ENCODE measurements around the gene APLN. TPM values are rescaled to one million over a fixed set of nuclear protein-coding genes. Genes with fewer than 3 reads are reported as not detected.

Gene APLN
- total RNA-seq, 4 donors from 2014 or later: 0.16 TPM; not detected in 3

DNA sequence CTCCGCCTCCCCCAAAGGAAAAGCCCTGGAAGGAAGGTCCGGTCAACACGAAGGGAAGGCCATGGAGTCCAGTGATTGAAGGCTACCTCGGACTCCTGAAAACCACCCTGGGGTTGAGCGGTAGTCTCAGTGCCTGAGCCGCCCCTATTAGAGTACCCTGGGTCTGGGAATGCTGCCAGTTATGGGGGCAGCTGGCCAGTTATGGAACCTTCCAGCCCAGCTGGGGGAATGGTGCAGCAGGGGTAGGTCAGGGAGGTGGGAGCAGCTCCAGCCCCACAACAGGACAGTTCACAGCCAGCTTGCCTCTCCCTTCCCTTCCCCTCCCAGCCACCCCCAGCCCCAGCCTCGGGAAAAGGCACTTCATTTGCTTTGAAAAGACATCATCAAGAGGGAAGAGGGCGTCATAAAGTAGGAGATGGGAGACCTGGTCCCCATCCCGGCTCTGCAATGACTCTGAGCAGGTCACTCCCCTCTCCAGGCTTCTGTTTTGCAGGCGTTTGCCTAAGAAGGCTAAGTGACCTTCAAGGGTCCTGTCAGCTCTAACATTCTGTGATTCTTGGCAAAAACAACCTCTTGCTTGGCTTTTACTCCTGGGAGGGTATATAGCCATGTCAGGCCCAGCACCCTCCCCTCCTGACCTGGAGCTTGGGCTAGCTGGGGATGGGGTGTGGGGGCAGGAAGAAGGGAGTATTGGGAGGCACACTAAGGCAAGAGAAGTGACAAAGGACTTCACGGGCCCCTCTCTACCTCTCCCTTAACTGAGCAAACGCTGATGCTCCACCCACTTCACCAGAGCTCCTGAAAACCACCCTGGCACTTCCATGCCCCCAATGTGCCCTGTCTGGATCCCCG lies 8.0 kb downstream of the APLN start:
- intact Hi-C loops (cut with DNase I; ENCODE audit: low total_unique reads): no loop called here
- DNase-seq (ENCODE audit: low spot score in 2 of 2): peak in 1 of 2 donors; percentile 76
- WGBS, 2 donors: 68 to 89% methylated on average over 7 to 13 of the region's 13 CpGs
- TF ChIP-seq, protein P1, sequence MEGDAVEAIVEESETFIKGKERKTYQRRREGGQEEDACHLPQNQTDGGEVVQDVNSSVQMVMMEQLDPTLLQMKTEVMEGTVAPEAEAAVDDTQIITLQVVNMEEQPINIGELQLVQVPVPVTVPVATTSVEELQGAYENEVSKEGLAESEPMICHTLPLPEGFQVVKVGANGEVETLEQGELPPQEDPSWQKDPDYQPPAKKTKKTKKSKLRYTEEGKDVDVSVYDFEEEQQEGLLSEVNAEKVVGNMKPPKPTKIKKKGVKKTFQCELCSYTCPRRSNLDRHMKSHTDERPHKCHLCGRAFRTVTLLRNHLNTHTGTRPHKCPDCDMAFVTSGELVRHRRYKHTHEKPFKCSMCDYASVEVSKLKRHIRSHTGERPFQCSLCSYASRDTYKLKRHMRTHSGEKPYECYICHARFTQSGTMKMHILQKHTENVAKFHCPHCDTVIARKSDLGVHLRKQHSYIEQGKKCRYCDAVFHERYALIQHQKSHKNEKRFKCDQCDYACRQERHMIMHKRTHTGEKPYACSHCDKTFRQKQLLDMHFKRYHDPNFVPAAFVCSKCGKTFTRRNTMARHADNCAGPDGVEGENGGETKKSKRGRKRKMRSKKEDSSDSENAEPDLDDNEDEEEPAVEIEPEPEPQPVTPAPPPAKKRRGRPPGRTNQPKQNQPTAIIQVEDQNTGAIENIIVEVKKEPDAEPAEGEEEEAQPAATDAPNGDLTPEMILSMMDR (IDR thresholded peaks at IDR 0.05): no peak
- TF ChIP-seq POLR2A (IDR thresholded peaks at IDR 0.05): no peak
- H3K4me3 ChIP-seq (ENCODE audit: low read depth, poor library complexity, severe bottlenecking): no peak overlapping the region

DNA sequence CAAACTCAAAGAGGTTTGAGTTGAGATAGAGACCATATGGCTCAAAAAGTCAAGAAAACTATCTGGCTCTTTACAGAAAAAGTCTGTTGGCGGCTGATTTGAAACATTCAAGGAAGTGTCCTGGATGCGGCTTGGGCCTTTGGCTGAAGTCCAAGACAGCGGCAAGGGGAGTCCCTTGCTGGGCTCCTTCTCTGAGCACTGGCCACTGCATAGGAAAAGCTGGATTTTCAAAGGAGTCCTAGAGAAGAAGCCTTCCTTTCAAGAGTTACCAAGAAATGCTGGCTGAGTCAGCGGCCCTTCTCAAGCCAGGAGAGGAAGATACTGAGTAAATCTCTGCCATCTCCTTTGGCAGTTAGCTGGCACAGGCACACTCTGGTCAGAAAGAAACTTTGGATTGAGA lies 12.1 kb downstream of the APLN start:
- intact Hi-C loops (cut with DNase I; ENCODE audit: low total_unique reads): no loop called here
- H3K4me3 ChIP-seq (ENCODE audit: low read depth, poor library complexity, severe bottlenecking): no peak overlapping the region
- WGBS, 2 donors: 45 to 62% methylated on average over 4 of the region's 4 CpGs
- TF ChIP-seq POLR2A (IDR thresholded peaks at IDR 0.05): no peak
- no peak for DNase-seq (ENCODE audit: low spot score in 2 of 2)

GRCh38 chrX:129641941-129642340 lies 12.8 kb downstream of the APLN start:
- 46 to 84% methylated on average over 3 of the region's 3 CpGs for WGBS, 2 donors
- intact Hi-C loops (cut with DNase I; ENCODE audit: low total_unique reads): no loop called here
- DNase-seq (ENCODE audit: low spot score in 2 of 2): no peak
- no peak overlapping the region for H3K4me3 ChIP-seq (ENCODE audit: low read depth, poor library complexity, severe bottlenecking)
- TF ChIP-seq, protein P1 (IDR thresholded peaks at IDR 0.05): no peak
- TF ChIP-seq POLR2A (IDR thresholded peaks at IDR 0.05): no peak

- no peak for DNase-seq (ENCODE audit: low spot score in 2 of 2)
- intact Hi-C loops (cut with DNase I; ENCODE audit: low total_unique reads): no loop called here
- WGBS, 2 donors: 80 to 87% methylated on average over 3 of the region's 3 CpGs
- H3K4me3 ChIP-seq (ENCODE audit: low read depth, poor library complexity, severe bottlenecking): no peak overlapping the region
- no peak for TF ChIP-seq POLR2A (IDR thresholded peaks at IDR 0.05)
- TF ChIP-seq, protein P1 (IDR thresholded peaks at IDR 0.05): no peak
Measured at GRCh38 chrX:129641469-129641868, 13.3 kb downstream of the APLN start.

- intact Hi-C loops (cut with DNase I; ENCODE audit: low total_unique reads): no loop called here
- 85 to 88% methylated on average over 1 of the region's 1 CpG for WGBS, 2 donors
- no peak overlapping the region for H3K4me3 ChIP-seq (ENCODE audit: low read depth, poor library complexity, severe bottlenecking)
- no peak for DNase-seq (ENCODE audit: low spot score in 2 of 2)
- no peak for TF ChIP-seq POLR2A (IDR thresholded peaks at IDR 0.05)
- TF ChIP-seq, protein P1 (IDR thresholded peaks at IDR 0.05): no peak
Measured at GRCh38 chrX:129640737-129641136, 14.0 kb downstream of the APLN start.

GRCh38 chrX:129638917-129639316 lies 15.8 kb downstream of the APLN start:
- no peak for DNase-seq (ENCODE audit: low spot score in 2 of 2)
- WGBS, 2 donors: 76 to 86% methylated on average over 8 of the region's 8 CpGs
- no peak overlapping the region for H3K4me3 ChIP-seq (ENCODE audit: low read depth, poor library complexity, severe bottlenecking)
- intact Hi-C loops (cut with DNase I; ENCODE audit: low total_unique reads): loop anchor here (10.0 kb wide), 1 partner anchor 86 kb away; no protein-coding TSS in a partner anchor
- TF ChIP-seq, protein P1 (IDR thresholded peaks at IDR 0.05): no peak
- TF ChIP-seq POLR2A (IDR thresholded peaks at IDR 0.05): no peak
